ENCODE results near the gene ZBTB8OS. TPM values are rescaled to one million over a fixed set of nuclear protein-coding genes. Genes with fewer than 3 reads are reported as not detected.
"Not testable (repeated sequence)": the region's sequence is repeated elsewhere in the genome, so short reads cannot be mapped to it uniquely, and the experiment has no call there.

ZBTB8OS gene
- total RNA-seq, 2 donors from 2014 or later, result 42.4 to 45.7 TPM

DNA sequence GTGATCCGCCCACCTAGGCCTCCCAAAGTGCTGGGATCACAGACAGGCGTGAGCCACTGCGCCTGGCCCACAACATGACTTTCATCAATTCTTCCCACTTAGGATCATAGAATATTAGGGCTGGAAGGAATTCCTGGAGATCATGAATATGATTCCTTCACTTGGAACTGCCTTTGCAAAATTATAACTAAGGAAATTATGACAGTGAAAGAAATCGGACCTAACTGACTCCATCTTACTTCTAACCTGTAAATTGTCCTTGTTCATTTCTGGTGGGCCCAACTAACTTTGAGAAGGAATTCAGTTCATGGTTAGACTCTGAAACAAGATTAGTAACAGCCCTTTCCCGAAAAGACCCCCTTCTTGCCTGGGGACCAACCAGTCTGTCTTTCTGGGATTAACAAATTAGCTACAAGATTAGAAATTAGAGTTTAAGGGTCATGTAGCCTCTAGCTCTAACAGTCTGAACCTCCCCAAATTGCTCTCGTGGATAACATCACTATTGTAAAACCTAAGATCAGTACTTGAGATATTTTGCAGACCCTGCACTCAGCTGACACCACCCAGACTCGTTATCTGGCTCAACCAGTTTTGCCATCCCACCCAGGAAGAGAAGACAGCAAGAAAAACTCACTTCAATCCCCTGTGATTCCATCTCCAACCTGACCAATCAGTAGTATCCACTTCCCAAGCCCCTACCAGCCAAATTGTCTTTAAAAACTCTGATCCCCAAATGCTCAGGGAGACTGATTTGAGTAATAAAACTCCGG, 14.7 kb downstream of the ZBTB8OS start:
- intact Hi-C loops (cut with DNase I), result no loop called here
- no peak overlapping the region for H3K9ac ChIP-seq (ENCODE audit: low read depth in 2 of 2, low read length in 2 of 2)
- H3K4me1 ChIP-seq, result no peaks in the 10 kb centered on the region
- H3K9me3 ChIP-seq, result no peaks in the 10 kb centered on the region
- TF ChIP-seq, protein P1, sequence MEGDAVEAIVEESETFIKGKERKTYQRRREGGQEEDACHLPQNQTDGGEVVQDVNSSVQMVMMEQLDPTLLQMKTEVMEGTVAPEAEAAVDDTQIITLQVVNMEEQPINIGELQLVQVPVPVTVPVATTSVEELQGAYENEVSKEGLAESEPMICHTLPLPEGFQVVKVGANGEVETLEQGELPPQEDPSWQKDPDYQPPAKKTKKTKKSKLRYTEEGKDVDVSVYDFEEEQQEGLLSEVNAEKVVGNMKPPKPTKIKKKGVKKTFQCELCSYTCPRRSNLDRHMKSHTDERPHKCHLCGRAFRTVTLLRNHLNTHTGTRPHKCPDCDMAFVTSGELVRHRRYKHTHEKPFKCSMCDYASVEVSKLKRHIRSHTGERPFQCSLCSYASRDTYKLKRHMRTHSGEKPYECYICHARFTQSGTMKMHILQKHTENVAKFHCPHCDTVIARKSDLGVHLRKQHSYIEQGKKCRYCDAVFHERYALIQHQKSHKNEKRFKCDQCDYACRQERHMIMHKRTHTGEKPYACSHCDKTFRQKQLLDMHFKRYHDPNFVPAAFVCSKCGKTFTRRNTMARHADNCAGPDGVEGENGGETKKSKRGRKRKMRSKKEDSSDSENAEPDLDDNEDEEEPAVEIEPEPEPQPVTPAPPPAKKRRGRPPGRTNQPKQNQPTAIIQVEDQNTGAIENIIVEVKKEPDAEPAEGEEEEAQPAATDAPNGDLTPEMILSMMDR (IDR thresholded peaks at IDR 0.05), result no peak
- H3K27ac ChIP-seq, result no peak overlapping the region
- H3K36me3 ChIP-seq, result no peaks in the 10 kb centered on the region
- H3K4me3 ChIP-seq, result no peak overlapping the region
- no peaks in the 10 kb centered on the region for H3K27me3 ChIP-seq
- no peak for DNase-seq

DNA sequence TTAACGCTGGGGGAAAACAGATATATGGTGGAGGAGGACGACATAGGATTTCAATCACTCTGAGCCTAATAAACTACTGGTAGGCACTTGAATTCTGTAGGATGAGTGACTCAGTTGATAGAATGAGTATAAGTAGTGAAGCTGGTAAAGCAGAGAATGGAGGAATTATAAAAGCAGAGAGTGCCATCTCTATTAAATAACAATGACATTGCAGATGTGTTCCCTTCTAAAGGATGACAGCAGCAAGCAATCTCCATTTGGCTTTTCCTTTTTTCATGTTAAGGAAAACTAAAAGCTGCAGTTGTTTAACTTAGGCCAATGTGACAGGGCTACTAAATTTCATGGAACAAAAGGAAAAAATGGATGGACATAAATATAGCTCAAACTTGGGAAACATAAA, 17.5 kb downstream of the ZBTB8OS start:
- no peaks in the 10 kb centered on the region for H3K27me3 ChIP-seq
- H3K4me3 ChIP-seq, result no peak overlapping the region
- no peaks in the 10 kb centered on the region for H3K4me1 ChIP-seq
- intact Hi-C loops (cut with DNase I), result no loop called here
- H3K27ac ChIP-seq, result no peak overlapping the region
- DNase-seq, result no peak
- TF ChIP-seq, protein P1 (IDR thresholded peaks at IDR 0.05), result no peak
- H3K9me3 ChIP-seq, result no peaks in the 10 kb centered on the region
- no peaks in the 10 kb centered on the region for H3K36me3 ChIP-seq
- H3K9ac ChIP-seq (ENCODE audit: low read depth in 2 of 2, low read length in 2 of 2), result no peak overlapping the region

DNA sequence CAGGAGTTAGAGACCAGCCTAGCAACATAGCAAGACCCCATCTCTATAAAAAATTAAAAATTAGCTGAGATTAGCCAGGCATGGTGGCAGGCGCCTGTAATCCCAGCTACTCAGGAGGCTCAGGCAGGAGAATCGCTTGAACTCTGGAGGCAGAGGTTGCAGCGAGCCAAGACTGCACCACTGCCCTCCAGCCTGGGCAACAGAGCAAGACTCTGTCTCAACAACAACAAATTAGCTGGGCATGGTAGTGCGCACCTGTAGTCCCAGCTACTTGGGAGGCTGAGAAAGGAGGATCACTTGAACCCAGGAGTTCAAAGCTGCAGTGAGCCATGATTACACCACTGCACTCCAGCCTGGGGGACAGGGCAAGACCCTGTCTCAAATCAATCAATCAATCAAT, 20.2 kb downstream of the ZBTB8OS start:
- H3K36me3 ChIP-seq; intact Hi-C loops (cut with DNase I); H3K27me3 ChIP-seq; H3K27ac ChIP-seq; DNase-seq; H3K9me3 ChIP-seq; H3K9ac ChIP-seq (ENCODE audit: low read depth in 2 of 2, low read length in 2 of 2); H3K4me1 ChIP-seq; H3K4me3 ChIP-seq: not testable (repeated sequence)

DNA sequence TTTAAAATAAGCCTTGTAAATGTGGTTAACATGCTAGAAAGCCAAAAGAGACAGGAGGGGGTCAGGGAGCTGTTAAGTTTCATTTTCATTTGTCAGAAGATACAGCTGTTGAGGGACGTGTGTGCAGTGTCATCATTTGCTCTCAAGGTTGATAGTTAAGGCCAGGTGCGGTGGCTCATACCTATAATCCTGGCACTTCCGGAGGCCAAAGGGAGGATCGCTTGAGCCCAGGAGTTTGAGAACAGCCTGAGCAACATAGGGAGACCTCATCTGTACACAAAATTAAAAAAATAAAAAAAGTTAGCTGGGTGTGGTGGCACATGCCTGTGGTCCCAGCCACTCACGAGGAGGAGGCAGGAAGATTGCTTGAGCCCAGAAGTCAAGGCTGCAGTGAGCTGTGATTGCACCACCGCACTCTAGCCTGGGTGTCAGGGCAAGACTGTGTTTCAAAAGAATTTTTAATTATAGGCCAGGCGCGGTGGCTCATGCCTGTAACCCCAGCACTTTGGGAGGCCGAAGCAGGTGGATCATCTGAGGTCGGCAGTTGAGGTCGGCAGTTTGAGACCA, 22.7 kb downstream of the ZBTB8OS start:
- no peak for DNase-seq
- Histone ChIP-seq H3K4me1 (no peaks in the 10 kb centered on the region), H3K36me3 (no peaks in the 10 kb centered on the region), H3K9ac (ENCODE audit: low read depth in 2 of 2, low read length in 2 of 2) (no peak overlapping the region), H3K27me3 (no peaks in the 10 kb centered on the region), H3K27ac (no peak overlapping the region), H3K4me3 (no peak overlapping the region), H3K9me3 (no peaks in the 10 kb centered on the region)
- intact Hi-C loops (cut with DNase I), result no loop called here
- TF ChIP-seq, protein P1 (IDR thresholded peaks at IDR 0.05), result no peak

DNA sequence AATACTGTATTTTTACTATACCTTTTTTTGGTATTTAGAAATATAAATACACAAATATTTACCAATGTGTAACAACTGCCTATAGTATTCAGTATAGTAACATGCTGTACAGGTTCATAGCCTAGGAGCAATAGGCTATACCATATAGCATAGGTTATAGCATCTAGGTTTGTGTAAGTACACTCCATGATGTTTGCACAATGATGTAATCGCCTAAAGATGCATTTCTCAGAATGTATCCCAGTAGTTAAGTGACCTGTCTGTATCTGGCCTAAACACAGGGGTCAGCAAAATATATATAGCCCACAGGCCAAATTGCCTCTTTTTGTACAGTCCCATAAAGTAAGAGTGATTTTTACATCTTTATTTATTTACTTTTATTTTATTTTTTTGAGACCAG, 24.2 kb downstream of the ZBTB8OS start:
- Histone ChIP-seq H3K9ac (ENCODE audit: low read depth in 2 of 2, low read length in 2 of 2) (no peak overlapping the region), H3K36me3 (no peaks in the 10 kb centered on the region), H3K4me1 (no peaks in the 10 kb centered on the region), H3K9me3 (no peaks in the 10 kb centered on the region), H3K27ac (no peak overlapping the region), H3K4me3 (no peak overlapping the region), H3K27me3 (no peaks in the 10 kb centered on the region)
- no peak for DNase-seq
- intact Hi-C loops (cut with DNase I), result no loop called here
- TF ChIP-seq, protein P1 (IDR thresholded peaks at IDR 0.05), result no peak

DNA sequence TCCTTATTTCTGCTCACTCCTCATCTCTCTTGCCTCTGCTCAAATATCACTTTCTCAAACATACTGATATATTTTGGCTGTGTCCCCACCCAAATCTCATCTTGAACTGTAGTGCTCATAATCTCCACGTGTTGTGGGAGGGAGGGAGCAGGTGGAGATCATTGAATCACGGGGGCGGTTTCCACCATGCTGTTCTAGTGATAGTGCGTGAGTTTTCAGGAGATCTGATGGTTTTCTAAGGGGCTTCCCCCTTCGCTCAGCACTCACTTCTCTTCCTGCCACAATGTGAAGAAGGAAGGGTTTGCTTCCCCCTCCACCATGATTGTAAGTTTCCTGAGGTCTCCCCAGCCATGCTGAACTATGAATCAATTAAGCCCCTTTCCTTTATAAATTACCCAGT, 26.6 kb downstream of the ZBTB8OS start:
- Histone ChIP-seq H3K9ac (ENCODE audit: low read depth in 2 of 2, low read length in 2 of 2) (no peak overlapping the region), H3K9me3 (no peaks in the 10 kb centered on the region), H3K4me3 (no peak overlapping the region), H3K27me3 (no peaks in the 10 kb centered on the region), H3K36me3 (no peaks in the 10 kb centered on the region), H3K27ac (no peak overlapping the region), H3K4me1 (no peaks in the 10 kb centered on the region)
- DNase-seq, result no peak
- intact Hi-C loops (cut with DNase I), result no loop called here
- TF ChIP-seq, protein P1 (IDR thresholded peaks at IDR 0.05), result no peak

Measured in colonic mucosa (tissue), 4 donors.